HepG2 (cell line): Measurements from ENCODE around the gene MTM1. TPM values are rescaled to one million over a fixed set of nuclear protein-coding genes. Genes with fewer than 3 reads are reported as not detected.
A peak's percentile ranks its signal among the peaks of the same experiment; 100 is the strongest.

Experiments
- AGO1 ChIP-seq: fragments of 200-400 bp; formaldehyde crosslinking; IDR thresholded peaks from 2 replicates; pipeline ENCODE4 v1.6.1; 2017; ENCODE audit warnings: mild to moderate bottlenecking, low read depth, low read length, moderate library complexity; ENCODE audit not compliant: poor library complexity, severe bottlenecking
- FOXK1 ChIP-seq: sonication (generic); formaldehyde crosslinking; IDR thresholded peaks from 2 replicates; pipeline ENCODE4 v1.4.0; 2020; ENCODE audit warnings: low read depth, missing genetic modification reagents, borderline replicate concordance
- FOXK2 ChIP-seq: fragments of 450-650 bp; IDR thresholded peaks from 2 replicates; pipeline ENCODE4 v1.6.1; 2016
- GATA4 ChIP-seq: sonication (generic); IDR thresholded peaks from 2 replicates; pipeline ENCODE4 v1.6.1; 2016; ENCODE audit warnings: antibody characterized with exemption, low read depth, borderline replicate concordance
- GATAD2A ChIP-seq: IDR thresholded peaks from 2 replicates; pipeline ENCODE4 v1.6.1; 2016
- MED8 ChIP-seq: sonication (generic); formaldehyde crosslinking; IDR thresholded peaks from 2 replicates; pipeline ENCODE4 v1.8.1; 2023; ENCODE audit warnings: mild to moderate bottlenecking, missing genetic modification reagents; ENCODE audit not compliant: insufficient replicate concordance
- MYNN ChIP-seq: sonication (generic); formaldehyde crosslinking; IDR thresholded peaks from 2 replicates; pipeline ENCODE4 v1.4.0; 2020; ENCODE audit warnings: mild to moderate bottlenecking, low read depth, missing genetic modification reagents
- NCOR1 ChIP-seq: fragments of 200-600 bp; sonication (generic); IDR thresholded peaks from 2 replicates; pipeline ENCODE4 v1.7.0; 2017; ENCODE audit warnings: antibody characterized with exemption, low read length, borderline replicate concordance
- RAD51 ChIP-seq: fragments of 450-650 bp; IDR thresholded peaks from 2 replicates; pipeline ENCODE4 v1.6.1; 2016; ENCODE audit warnings: borderline replicate concordance
- RBM22 ChIP-seq: fragments of 200-400 bp; formaldehyde crosslinking; optimal IDR thresholded peaks from 2 replicates; pipeline ENCODE3; 2017; ENCODE audit warnings: mild to moderate bottlenecking, low read length, moderate library complexity
- SALL1 ChIP-seq: sonication (generic); formaldehyde crosslinking; IDR thresholded peaks from 2 replicates; pipeline ENCODE4 v1.8.0; 2022; ENCODE audit warnings: mild to moderate bottlenecking, missing genetic modification reagents
- SALL2 ChIP-seq: sonication (generic); formaldehyde crosslinking; IDR thresholded peaks from 2 replicates; pipeline ENCODE4 v1.8.1; 2023; ENCODE audit warnings: mild to moderate bottlenecking, missing genetic modification reagents, inconsistent platforms
- SAP130 ChIP-seq: IDR thresholded peaks from 2 replicates; pipeline ENCODE4 v1.6.1; 2016; ENCODE audit warnings: low read depth
- TCF7L2 ChIP-seq: IDR thresholded peaks from 2 replicates; pipeline ENCODE4 v1.6.1; 2011; ENCODE audit warnings: mild to moderate bottlenecking, low read depth, low read length, moderate library complexity
- THAP11 ChIP-seq: IDR thresholded peaks from 2 replicates; pipeline ENCODE4 v1.6.1; 2016; ENCODE audit warnings: missing biosample characterization, missing genetic modification reagents
- TMF1 ChIP-seq: sonication (generic); formaldehyde crosslinking; IDR thresholded peaks from 2 replicates; pipeline ENCODE4 v1.8.1; 2022; ENCODE audit warnings: low read depth, missing genetic modification reagents
- ZNF224 ChIP-seq: sonication (generic); formaldehyde crosslinking; IDR thresholded peaks from 2 replicates; pipeline ENCODE4 v1.5.0; 2020; ENCODE audit warnings: mild to moderate bottlenecking, missing genetic modification reagents
- ZNF430 ChIP-seq: sonication (generic); formaldehyde crosslinking; IDR thresholded peaks from 2 replicates; pipeline ENCODE4 v1.9.0; 2021; ENCODE audit warnings: mild to moderate bottlenecking, missing genetic modification reagents
- ZNF432 ChIP-seq: sonication (generic); formaldehyde crosslinking; IDR thresholded peaks from 2 replicates; pipeline ENCODE4 v1.5.0; 2020; ENCODE audit warnings: missing genetic modification reagents, mild to moderate bottlenecking, borderline replicate concordance
- polyA plus RNA-seq, 8 experiments: library from polyadenylated mRNA; depleted of rRNA in 3 of 8; stranded (reverse) in 7 of 8; unstranded in 1 of 8; fragments of >200 nt; fragmentation: Illumina TruSeq in 4 of 8; extraction: Trizol in 4 of 8; gene quantifications; 2 replicates each; pipeline versions ENCODE4 v1.2.1 to v1.2.3, GENCODE V29; 2011 to 2016; ENCODE audit warnings: low read depth in 4 of 8, missing spikeins in 1 of 8, mixed read lengths in 1 of 8; ENCODE audit not compliant: insufficient read depth in 1 of 8
- total RNA-seq, 5 experiments: library from RNA; depleted of rRNA; stranded (reverse); fragments of >200 nt; fragmentation: Illumina TruSeq; extraction: Trizol; gene quantifications; 2 replicates each; pipeline ENCODE4 v1.2.3, GENCODE V29; 2016; ENCODE audit warnings: low read depth in 1 of 5
- TF ChIP-seq, protein P1 (sequence below): IDR thresholded peaks from 2 replicates; pipeline ENCODE4 v1.6.1; 2012; ENCODE audit warnings: low read depth, low read length, improper control_type of control experiment
- TF ChIP-seq, protein P2 (sequence below): IDR thresholded peaks from 2 replicates; pipeline ENCODE4 v1.6.1; 2016; ENCODE audit warnings: low read depth, borderline replicate concordance
- TF ChIP-seq, protein P3 (sequence below): sonication (generic); formaldehyde crosslinking; conservative IDR thresholded peaks from 2 replicates; pipeline ENCODE4 v1.4.0; 2020; ENCODE audit warnings: missing genetic modification reagents
- TF ChIP-seq, protein P4 (sequence below): sonication (generic); formaldehyde crosslinking; conservative IDR thresholded peaks from 2 replicates; pipeline ENCODE4 v1.4.0; 2020; ENCODE audit warnings: missing genetic modification reagents
- TF ChIP-seq, protein P5 (sequence below): sonication (generic); formaldehyde crosslinking; IDR thresholded peaks from 2 replicates; pipeline ENCODE4 v1.5.0; 2020; ENCODE audit warnings: mild to moderate bottlenecking, missing genetic modification reagents

MTM1 gene
- total and polyA plus RNA-seq, 2 of the 13 experiments (the other 11 are each of a cell fraction or from before 2014, with no cell fraction given): 12.0 to 15.2 TPM

DNA sequence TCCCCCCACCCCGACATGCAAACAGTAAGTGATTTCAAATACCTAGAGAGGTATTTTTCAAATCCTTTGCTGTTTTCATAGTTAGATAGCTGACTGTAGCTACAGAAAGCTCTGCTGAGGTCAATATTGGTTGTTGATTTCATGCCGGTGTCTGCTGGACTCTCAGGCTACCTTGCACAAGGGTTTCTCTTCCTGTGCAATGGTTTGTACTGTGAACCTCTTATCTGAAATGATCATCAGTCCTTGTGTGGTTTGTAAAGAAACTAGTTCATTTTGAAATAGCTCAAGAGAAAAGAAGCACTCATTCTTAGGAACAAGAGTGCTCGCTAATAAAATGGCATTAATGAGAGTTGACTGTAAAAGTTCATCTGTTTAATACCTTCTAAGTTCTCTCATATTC, 2.1 kb downstream of the MTM1 start (continued):
- TF ChIP-seq, protein P1, sequence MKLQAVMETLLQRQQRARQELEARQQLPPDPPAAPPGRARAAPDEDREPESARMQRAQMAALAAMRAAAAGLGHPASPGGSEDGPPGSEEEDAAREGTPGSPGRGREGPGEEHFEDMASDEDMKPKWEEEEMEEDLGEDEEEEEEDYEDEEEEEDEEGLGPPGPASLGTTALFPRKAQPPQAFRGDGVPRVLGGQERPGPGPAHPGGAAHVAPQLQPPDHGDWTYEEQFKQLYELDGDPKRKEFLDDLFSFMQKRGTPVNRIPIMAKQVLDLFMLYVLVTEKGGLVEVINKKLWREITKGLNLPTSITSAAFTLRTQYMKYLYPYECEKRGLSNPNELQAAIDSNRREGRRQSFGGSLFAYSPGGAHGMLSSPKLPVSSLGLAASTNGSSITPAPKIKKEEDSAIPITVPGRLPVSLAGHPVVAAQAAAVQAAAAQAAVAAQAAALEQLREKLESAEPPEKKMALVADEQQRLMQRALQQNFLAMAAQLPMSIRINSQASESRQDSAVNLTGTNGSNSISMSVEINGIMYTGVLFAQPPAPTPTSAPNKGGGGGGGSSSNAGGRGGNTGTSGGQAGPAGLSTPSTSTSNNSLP: peak; percentile 34; the same call in 1 of the 2 replicates
- peak; percentile 87 for TF ChIP-seq SAP130
- TF ChIP-seq TCF7L2: no peak
- no peak for TF ChIP-seq ZNF224
- no peak for TF ChIP-seq TMF1 (CRISPR knock-in tag)
- peak; percentile 74 for TF ChIP-seq THAP11 (CRISPR knock-in tag)
- TF ChIP-seq GATAD2A: peak; percentile 76
- TF ChIP-seq AGO1: no peak
- TF ChIP-seq FOXK1 (CRISPR knock-in tag): peak; percentile 36; the same call in 1 of the 2 replicates
- peak; percentile 80; the same call in 1 of the 2 replicates for TF ChIP-seq GATA4
- TF ChIP-seq, protein P2, sequence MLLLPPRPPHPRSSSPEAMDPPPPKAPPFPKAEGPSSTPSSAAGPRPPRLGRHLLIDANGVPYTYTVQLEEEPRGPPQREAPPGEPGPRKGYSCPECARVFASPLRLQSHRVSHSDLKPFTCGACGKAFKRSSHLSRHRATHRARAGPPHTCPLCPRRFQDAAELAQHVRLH (CRISPR knock-in tag): no peak
- no peak for TF ChIP-seq MED8 (CRISPR knock-in tag)
- no peak for TF ChIP-seq MYNN
- TF ChIP-seq, protein P3, sequence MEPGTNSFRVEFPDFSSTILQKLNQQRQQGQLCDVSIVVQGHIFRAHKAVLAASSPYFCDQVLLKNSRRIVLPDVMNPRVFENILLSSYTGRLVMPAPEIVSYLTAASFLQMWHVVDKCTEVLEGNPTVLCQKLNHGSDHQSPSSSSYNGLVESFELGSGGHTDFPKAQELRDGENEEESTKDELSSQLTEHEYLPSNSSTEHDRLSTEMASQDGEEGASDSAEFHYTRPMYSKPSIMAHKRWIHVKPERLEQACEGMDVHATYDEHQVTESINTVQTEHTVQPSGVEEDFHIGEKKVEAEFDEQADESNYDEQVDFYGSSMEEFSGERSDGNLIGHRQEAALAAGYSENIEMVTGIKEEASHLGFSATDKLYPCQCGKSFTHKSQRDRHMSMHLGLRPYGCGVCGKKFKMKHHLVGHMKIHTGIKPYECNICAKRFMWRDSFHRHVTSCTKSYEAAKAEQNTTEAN: 0 out of 2 replicates have a peak, but pooled peaks have one; percentile 43
- TF ChIP-seq SALL1 (CRISPR knock-in tag): peak; percentile 51; the same call in 1 of the 2 replicates
- TF ChIP-seq, protein P4, sequence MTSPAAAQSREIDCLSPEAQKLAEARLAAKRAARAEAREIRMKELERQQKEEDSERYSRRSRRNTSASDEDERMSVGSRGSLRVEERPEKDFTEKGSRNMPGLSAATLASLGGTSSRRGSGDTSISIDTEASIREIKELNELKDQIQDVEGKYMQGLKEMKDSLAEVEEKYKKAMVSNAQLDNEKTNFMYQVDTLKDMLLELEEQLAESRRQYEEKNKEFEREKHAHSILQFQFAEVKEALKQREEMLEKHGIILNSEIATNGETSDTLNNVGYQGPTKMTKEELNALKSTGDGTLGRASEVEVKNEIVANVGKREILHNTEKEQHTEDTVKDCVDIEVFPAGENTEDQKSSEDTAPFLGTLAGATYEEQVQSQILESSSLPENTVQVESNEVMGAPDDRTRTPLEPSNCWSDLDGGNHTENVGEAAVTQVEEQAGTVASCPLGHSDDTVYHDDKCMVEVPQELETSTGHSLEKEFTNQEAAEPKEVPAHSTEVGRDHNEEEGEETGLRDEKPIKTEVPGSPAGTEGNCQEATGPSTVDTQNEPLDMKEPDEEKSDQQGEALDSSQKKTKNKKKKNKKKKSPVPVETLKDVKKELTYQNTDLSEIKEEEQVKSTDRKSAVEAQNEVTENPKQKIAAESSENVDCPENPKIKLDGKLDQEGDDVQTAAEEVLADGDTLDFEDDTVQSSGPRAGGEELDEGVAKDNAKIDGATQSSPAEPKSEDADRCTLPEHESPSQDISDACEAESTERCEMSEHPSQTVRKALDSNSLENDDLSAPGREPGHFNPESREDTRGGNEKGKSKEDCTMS (CRISPR knock-in tag): no peak
- TF ChIP-seq ZNF430 (CRISPR knock-in tag): no peak
- TF ChIP-seq, protein P5, sequence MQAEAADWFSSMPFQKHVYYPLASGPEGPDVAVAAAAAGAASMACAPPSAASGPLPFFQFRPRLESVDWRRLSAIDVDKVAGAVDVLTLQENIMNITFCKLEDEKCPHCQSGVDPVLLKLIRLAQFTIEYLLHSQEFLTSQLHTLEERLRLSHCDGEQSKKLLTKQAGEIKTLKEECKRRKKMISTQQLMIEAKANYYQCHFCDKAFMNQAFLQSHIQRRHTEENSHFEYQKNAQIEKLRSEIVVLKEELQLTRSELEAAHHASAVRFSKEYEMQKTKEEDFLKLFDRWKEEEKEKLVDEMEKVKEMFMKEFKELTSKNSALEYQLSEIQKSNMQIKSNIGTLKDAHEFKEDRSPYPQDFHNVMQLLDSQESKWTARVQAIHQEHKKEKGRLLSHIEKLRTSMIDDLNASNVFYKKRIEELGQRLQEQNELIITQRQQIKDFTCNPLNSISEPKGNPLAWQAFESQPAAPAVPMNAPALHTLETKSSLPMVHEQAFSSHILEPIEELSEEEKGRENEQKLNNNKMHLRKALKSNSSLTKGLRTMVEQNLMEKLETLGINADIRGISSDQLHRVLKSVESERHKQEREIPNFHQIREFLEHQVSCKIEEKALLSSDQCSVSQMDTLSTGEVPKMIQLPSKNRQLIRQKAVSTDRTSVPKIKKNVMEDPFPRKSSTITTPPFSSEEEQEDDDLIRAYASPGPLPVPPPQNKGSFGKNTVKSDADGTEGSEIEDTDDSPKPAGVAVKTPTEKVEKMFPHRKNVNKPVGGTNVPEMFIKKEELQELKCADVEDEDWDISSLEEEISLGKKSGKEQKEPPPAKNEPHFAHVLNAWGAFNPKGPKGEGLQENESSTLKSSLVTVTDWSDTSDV: no peak
- TF ChIP-seq RBM22: no peak
- no peak for TF ChIP-seq ZNF432 (CRISPR knock-in tag)
- no peak for TF ChIP-seq RAD51
- no peak for TF ChIP-seq SALL2
- TF ChIP-seq FOXK2: peak; percentile 65
- TF ChIP-seq NCOR1: peak; percentile 87; the same call in 1 of the 2 replicates
